D721Med (cell line): ENCODE results near the gene SMPD3.

ENCODE experiments used
- DNase-seq: peaks from one replicate; pipeline ENCODE4 v3.0.0; 2011; ENCODE audit warnings: low spot score; ENCODE audit not compliant: insufficient read length
- FAIRE-seq: peaks from 2 replicates; lab custom pipeline; 2011; peaks lifted over from hg19 to GRCh38; lab: Jason Lieb, UNC
- TF ChIP-seq, protein P1 (sequence below): IDR thresholded peaks from 2 replicates; pipeline ENCODE4 v1.5.1; 2012; ENCODE audit warnings: mild to moderate bottlenecking, control low read depth; ENCODE audit not compliant: insufficient read depth; ENCODE audit errors: missing control alignments

The SMPD3 gene

DNA sequence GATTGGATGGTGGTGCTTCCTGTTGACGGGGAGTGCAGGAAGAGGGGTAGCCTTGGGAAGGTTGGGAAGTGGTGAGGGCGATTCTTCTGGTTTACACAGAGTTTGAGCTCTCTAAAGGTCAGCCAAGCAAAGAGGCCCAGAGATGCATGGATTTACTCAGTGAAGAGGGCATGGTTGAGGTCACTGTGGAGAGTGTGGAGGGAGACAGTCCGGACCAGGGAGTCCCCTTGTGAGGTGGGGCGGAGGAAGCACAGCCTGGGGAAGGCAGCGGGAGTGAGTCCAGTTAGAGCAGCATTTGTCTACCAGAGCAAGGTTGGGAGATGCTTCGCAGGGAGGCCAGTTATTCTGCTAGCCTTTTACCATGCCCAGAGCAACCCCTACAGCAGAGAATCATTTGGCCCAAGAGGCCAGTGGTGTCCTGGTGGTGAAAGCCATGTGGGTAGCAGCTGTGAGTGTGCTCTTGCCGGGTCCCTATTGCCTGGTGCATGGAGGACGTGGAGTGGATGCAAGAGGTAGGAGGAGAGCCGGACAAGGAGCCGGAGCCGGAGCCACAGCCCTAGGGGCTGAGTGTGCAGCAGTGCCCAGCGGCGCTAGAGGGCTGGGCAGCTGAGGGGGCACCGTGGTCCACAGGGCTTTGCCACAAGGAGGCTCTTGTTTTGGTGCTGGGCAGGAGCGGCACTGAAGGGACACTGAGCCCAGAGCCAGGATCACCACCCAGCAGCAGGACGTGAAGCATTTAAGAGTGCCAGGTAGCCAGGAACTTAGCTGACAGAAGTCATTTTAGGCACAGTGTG is 109.8 kb downstream of the SMPD3 start:
- TF ChIP-seq, protein P1, sequence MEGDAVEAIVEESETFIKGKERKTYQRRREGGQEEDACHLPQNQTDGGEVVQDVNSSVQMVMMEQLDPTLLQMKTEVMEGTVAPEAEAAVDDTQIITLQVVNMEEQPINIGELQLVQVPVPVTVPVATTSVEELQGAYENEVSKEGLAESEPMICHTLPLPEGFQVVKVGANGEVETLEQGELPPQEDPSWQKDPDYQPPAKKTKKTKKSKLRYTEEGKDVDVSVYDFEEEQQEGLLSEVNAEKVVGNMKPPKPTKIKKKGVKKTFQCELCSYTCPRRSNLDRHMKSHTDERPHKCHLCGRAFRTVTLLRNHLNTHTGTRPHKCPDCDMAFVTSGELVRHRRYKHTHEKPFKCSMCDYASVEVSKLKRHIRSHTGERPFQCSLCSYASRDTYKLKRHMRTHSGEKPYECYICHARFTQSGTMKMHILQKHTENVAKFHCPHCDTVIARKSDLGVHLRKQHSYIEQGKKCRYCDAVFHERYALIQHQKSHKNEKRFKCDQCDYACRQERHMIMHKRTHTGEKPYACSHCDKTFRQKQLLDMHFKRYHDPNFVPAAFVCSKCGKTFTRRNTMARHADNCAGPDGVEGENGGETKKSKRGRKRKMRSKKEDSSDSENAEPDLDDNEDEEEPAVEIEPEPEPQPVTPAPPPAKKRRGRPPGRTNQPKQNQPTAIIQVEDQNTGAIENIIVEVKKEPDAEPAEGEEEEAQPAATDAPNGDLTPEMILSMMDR = no peak
- no peak for FAIRE-seq
- no peak for DNase-seq

DNA sequence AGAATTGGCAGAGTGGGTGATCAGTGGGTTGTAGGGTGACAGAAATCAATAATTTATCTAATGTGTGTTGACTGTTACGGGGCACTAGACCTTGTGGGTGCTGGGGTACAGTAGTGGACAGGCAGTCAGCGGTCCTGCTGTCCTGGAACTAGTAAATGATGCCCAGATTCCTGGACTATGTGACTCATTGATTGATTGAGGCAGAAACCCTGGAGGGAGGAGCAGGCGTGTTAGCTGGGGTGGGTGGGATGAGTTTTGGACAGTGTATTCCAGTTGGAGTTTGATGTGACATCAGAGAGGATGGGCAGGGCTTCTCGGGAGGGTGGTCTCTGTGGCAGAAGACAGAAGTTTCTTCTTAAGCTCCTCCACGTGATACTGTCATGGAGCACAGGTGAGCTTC is 113.1 kb downstream of the SMPD3 start:
- TF ChIP-seq, protein P1 = no peak
- DNase-seq (no peak), FAIRE-seq (no peak)

DNA sequence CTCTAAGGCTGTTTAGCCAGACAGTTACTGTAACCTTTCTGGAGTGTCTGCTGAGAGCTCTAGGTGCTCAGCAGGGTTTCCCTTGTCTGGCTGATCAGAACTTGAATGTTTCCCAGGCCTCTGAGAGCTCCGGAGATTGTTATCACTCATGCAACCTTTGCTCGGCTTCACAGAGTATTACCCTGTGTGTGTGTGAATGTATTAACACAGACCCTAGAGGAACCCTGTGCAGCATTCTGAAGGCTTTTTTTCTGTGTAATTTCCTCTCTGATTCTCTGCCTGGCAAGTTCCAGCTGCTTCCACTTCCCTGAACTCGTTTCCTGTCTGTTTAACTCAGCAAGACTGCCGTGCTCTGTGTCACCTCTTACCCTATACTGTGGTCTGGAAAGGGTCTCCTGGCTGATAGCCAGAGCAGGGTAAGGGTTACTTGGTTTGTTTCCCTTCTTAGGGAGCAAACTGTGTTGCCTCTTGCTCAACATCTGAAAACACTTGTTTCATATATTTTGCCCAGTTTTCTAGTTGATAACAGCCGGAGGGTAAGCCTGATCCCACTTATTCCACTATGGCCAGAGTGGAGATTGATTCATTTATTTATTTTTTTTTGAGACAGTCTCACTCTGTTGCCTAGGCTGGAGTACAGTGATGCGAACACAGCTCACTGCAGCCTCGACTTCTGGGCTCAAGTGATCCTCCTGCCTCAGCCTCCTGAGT is 115.7 kb downstream of the SMPD3 start:
- no peak for FAIRE-seq
- no peak for DNase-seq
- TF ChIP-seq, protein P1 = no peak

DNA sequence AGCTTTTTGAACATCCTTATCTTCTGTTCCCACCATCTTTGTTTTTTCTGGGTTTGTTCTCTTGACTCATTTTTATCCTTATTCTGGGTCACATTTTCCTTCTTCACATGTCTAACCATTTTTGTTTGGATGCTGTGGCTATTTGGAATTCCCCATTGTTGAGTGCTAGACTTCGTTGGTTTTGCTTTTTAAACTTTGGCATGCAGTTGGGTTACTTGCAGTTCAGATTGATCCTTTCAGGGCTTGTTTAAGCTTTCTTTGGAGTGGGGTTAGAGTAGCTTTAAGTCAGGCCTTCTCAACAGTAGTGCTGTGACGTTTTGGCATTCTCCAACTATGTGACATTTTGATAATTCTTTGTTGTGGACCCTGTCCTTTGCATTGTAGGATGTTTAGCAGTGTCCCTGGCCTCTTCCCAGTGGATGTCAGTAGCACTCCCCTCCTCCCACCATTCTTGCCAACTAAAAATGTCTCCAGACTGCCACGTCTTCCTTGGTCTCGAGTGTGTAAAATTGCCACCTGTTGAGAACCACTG is 116.4 kb downstream of the SMPD3 start:
- DNase-seq (no peak), FAIRE-seq (no peak)
- TF ChIP-seq, protein P1 = no peak

DNA sequence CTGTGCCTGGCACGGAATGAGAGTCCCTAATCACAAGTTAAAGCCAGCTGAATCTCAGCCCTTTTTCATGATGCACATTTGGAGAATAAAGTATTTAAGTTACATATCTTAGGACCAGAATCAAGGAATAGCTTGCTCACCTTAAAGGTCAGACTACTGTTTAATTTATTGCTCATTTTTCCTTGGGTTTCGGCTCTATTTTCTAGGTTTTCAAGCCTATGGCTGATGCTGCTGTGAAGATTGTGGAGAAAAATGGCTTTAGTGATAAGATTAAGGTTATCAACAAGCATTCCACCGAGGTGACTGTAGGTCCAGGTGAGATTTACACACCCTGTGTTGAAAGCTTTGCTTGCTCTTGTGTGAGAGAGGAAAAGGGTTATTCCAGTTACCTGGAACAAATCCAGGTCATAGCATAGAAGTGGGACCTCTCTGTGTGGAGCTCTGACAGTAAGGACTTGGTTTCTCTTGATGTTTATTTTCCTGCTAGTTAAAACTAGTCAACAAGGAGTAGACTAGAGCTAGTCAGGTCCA is 119.4 kb downstream of the SMPD3 start:
- no peak for DNase-seq
- FAIRE-seq = no peak
- TF ChIP-seq, protein P1 = no peak

DNA sequence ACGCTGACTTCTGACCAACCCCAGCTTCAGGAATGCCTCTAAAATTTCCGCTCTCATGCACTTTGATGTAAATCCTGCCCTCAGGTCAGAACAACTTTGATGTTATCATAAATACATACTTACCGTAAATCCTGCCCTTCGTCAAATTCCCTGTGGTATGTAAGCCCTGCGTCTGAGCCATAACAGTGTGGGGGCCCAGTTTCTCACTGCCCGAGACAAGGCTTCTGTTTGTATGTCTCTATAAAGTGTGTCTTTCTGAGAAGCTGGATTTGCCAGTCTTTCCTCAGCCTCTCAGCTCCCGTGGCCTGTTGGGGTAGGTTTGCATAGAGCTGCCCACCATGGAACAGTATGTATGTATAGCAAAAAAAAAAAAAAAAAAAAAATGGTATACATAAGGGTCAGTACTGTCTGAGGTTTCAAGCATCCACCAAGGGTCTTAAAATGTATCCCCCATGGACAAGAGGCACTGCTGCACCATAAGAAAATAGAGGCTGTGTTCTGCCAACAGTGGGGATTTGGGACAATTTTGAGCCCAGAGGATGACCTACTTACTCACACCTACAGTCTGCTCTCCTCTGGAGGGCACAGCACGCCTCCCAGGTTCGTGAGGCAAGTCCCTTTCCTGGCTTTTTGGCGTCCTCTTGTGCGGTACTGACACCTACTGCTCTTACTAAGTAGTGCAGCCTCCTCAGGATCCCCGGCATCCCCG is 120.0 kb downstream of the SMPD3 start:
- DNase-seq (peak; percentile 33), FAIRE-seq (no peak)
- TF ChIP-seq, protein P1 = peak; percentile 99
